Left ventricle myocardium inferior (tissue), 1 donor: ENCODE results near the gene C17orf67. TPM values are rescaled to one million over a fixed set of nuclear protein-coding genes. Genes with fewer than 3 reads are reported as not detected.

Experiments used
- DNase-seq: peaks from one replicate; pipeline ENCODE4 v3.0.0-alpha.2; 2020
- H3K27ac ChIP-seq: fragments of 200-600 bp; replicated peaks from 2 replicates; pipeline ENCODE4 v1.8.0; 2021
- H3K27me3 ChIP-seq: fragments of 200-600 bp; 2 replicates; pipeline ENCODE4 v1.8.0; 2021; ENCODE audit warnings: low read depth
- H3K36me3 ChIP-seq: fragments of 200-600 bp; 2 replicates; pipeline ENCODE4 v1.8.0; 2021
- H3K4me1 ChIP-seq: fragments of 200-600 bp; 2 replicates; pipeline ENCODE4 v1.8.0; 2021
- H3K4me3 ChIP-seq: fragments of 200-600 bp; 2 replicates; pipeline ENCODE4 v1.8.0; 2021; ENCODE audit warnings: mild to moderate bottlenecking, moderate library complexity
- H3K9me3 ChIP-seq: fragments of 200-600 bp; replicated peaks from 2 replicates; pipeline ENCODE4 v1.8.0; 2021
- CTCF ChIP-seq: fragments of 200-600 bp; IDR thresholded peaks from 2 replicates; pipeline ENCODE4 v1.8.0; 2021; ENCODE audit warnings: antibody characterized with exemption, mild to moderate bottlenecking, borderline replicate concordance
- intact Hi-C: fragments of 100-400 bp; cut with micrococcal nuclease; formaldehyde crosslinking; loops from one replicate; pipeline ENCODE4 v1.11.0; 2022
- total RNA-seq: library from RNA; stranded (reverse); fragmentation: NEBNext Ultra II Directional; extraction: Animal tissue kit (Norgen Biotek cat#: 25700); gene quantifications from one replicate; pipeline ENCODE4 v1.2.1, GENCODE V29; 2021
- donor health status: DM: no; HTN: yes; CAD: no; lungs with severe emphysema.

The C17orf67 gene
- total RNA-seq, 1 donor from 2014 or later: 1.1 TPM

DNA sequence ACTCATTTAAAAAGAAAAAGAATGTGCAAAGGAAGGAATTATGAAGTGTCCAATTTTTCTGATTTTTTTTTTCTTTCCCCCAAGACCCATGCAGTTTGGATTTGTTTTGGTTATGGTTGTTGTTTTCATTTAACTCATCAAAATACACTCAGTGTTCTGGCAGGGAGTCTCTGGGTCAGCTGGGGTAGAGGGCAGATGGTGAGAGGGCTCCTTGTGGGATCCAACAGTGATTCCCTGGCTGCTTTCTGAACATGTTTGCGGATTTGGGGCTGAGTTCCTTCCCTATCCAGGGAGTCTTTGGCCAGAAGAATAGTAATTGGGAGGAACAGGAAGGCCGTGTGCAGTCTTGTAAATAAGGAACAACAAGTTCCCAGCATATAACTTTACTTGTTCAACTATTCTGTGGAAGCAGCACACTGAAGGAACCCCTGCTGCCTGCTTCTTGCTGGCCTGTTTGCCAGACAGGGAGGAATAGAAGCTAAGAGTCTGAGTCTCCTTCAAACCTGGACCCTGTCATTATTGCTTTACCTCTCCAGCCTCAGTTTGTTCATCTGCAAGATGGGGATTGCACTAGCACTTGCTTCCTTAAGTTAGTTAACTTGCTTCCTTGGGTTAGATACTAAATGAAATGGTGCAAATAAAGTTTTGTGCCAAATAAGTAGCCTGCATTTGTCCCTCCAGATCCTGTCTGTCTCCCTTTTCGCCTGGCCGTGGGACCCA, 32.1 kb downstream of the C17orf67 start:
- TF ChIP-seq CTCF: no peak
- Histone ChIP-seq H3K9me3 (no peaks in the 10 kb centered on the region), H3K4me3 (no peak overlapping the region), H3K36me3 (no peaks in the 10 kb centered on the region), H3K27me3 (no peaks in the 10 kb centered on the region), H3K4me1 (no peaks in the 10 kb centered on the region), H3K27ac (no peak overlapping the region)
- no peak for DNase-seq
- intact Hi-C loops: no loop called here

DNA sequence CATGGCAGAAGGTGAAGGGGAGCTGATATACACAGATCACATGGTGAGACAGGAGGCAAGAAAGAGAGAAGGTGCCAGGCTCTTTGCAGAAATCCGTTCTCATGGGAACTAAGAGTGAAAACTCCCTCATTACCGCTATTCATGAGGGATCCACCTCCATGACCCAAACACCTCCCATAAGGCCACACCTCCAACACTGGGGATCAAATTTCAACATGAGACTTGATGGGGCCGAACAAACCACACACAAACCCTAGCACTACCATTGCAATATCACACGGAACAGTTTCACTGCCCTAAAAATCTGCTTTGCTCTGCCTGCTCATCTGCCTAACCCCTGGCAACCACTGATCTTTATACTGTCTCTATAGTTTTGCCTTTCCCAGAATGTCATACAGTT, 34.8 kb downstream of the C17orf67 start:
- Histone ChIP-seq H3K4me1 (no peaks in the 10 kb centered on the region), H3K27me3 (no peaks in the 10 kb centered on the region), H3K36me3 (no peaks in the 10 kb centered on the region), H3K9me3 (no peaks in the 10 kb centered on the region), H3K27ac (no peak overlapping the region), H3K4me3 (no peak overlapping the region)
- TF ChIP-seq CTCF: no peak
- intact Hi-C loops: no loop called here
- DNase-seq: no peak

DNA sequence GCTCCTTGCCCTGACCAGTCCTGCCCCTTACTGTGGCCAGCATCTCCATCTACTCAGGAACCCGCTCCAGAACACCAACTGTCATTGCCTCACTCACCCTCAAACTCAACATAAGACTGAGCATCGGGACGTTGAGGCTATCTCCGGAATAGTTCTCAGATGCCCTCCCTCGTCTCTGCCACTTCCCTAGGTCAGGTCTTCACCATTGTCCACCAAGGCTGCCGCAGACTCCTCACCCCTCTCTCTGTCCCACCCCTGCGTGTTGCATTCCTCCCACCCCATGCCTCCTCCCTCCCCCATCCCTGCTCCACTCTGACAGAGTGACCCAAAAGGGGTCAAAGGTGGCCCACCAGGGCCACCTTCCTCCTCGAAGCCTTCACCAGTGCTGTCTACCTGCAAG, 37.2 kb downstream of the C17orf67 start:
- H3K9me3 ChIP-seq: no peaks in the 10 kb centered on the region
- H3K36me3 ChIP-seq: no peaks in the 10 kb centered on the region
- no peaks in the 10 kb centered on the region for H3K27me3 ChIP-seq
- intact Hi-C loops: no loop called here
- no peaks in the 10 kb centered on the region for H3K4me1 ChIP-seq
- DNase-seq: no peak
- H3K27ac ChIP-seq: no peak overlapping the region
- H3K4me3 ChIP-seq: no peak overlapping the region
- no peak for TF ChIP-seq CTCF

DNA sequence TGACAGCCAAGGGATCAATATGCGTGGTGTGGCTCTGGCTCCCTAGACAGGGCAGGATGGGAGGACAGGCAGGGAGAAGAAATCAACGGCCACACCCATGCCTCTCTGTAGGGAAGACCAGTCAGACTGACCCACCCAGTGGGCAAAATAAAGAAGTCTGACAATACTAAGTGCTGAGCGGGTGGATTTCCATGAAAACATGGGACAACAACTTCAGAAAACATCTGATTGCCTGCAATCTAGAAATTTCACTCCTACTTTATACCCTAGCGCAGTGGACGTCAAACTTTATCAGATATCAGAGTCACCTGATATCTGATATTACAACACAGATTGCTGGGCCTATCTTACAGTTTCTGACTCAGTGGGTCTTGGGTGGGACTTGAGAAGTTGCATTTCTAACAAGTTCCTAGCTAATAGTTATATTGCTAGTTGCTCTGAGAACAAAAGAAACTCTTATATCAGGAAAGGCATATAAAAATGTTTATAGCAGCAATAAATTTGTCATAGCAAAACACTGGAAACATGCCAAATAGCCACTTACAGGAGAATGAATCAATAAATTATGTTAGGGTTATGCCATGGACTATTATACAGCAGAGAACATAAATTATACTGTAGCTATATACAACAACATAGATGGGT, 38.4 kb downstream of the C17orf67 start:
- Histone ChIP-seq H3K27ac (no peak overlapping the region), H3K27me3 (no peaks in the 10 kb centered on the region), H3K9me3 (no peaks in the 10 kb centered on the region), H3K4me3 (no peak overlapping the region), H3K36me3 (no peaks in the 10 kb centered on the region), H3K4me1 (no peaks in the 10 kb centered on the region)
- TF ChIP-seq CTCF: no peak
- DNase-seq: no peak
- intact Hi-C loops: no loop called here

DNA sequence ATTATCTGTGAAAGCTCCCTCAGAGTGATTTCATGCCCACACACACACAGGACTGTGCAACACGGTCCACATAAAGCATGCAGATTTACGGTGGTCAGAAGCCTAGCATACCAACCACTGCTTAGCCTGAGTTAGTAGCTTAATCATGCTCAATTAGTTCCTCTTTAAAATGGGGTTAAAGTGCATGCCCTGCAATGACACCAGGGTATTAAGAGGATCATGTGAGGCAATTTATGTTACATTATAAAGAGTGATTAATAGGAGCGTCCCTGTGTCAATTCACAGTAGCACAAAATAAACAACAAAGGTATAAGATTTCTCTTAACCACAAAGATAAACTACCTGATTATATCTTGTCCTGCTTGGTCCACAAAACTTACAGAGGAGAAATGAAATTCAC, 39.8 kb downstream of the C17orf67 start:
- no peak for DNase-seq
- Histone ChIP-seq H3K9me3 (no peaks in the 10 kb centered on the region), H3K27ac (no peak overlapping the region), H3K27me3 (no peaks in the 10 kb centered on the region), H3K4me3 (no peak overlapping the region), H3K4me1 (no peaks in the 10 kb centered on the region), H3K36me3 (no peaks in the 10 kb centered on the region)
- no peak for TF ChIP-seq CTCF
- intact Hi-C loops: no loop called here
